ENCODE results near the gene FHIP1B.
A peak's percentile ranks its signal among the peaks of the same experiment; 100 is the strongest.

The FHIP1B gene

DNA sequence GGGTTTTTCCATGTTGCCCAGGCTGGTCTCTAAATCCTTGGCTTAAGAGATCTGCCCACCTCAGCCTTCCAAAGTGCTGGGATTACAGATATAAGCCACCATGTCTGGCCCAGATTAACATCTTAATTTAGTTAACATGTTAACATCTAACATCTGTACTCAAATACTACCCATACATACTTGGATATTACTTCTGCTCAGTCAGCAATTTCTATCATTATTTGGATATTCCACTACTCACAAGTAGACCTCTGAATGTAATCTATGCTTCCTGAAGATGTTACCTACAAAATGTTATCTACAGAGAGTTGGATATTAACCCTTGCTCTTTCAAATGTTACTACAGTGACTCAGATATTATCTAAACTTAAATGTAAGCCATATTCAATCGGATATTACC, 29.2 kb upstream of the FHIP1B start:
- H3K9me3 ChIP-seq (ENCODE audit: insufficient read depth, low read depth, low read length): no peaks in the 10 kb centered on the region

DNA sequence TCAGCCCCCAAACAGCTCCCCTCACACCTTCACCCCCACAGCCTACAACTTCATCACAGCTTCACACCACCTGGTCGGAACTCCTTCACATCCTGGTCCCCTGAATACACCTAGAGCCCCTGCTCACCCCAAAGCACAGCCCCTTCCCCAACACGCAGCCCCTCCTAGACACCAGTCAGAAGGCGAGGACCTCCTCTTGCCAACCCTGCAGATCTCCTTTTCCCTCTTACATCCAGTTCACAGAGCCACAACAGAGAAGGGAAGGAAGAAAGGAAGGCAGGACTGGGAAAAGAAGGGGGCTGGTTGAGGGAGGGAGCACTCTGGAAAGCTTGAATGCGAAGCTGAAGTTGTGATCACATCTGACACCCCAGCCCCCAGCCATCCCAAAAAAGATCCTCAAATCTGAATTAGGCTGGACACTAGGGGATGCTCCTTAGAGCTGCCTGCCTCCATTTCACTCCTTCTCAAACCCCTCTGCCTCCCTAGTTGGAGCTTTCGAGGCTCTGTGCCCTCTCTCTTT, 25.8 kb upstream of the FHIP1B start:
- WGBS (ENCODE audit: extremely low coverage, insufficient coverage, insufficient read length): no CpG with 5 or more reads among the region's 5 CpGs

More for the DNA sequence above, 29.2 kb upstream of the FHIP1B start:
- Histone ChIP-seq H2AK5ac (ENCODE audit: low read length) (no peak overlapping the region), H2BK5ac (ENCODE audit: low read depth, low read length, poor library complexity) (no peak overlapping the region), H2BK12ac (ENCODE audit: low read length) (no peak overlapping the region), H3K79me2 (ENCODE audit: control insufficient read depth, insufficient read depth, low read length, poor library complexity) (peaks cover 11% of the 10 kb centered on the region), H4K12ac (ENCODE audit: low read depth, low read length) (no peak overlapping the region), H3K18ac (ENCODE audit: low read length) (no peak overlapping the region), H3K23ac (ENCODE audit: low read length) (no peak overlapping the region), H3K27ac (ENCODE audit: low read depth, low read length) (no peak overlapping the region), H3K27me3 (ENCODE audit: insufficient read depth, low read length) (no peaks in the 10 kb centered on the region), H4K8ac (ENCODE audit: low read depth, low read length) (no peak overlapping the region), H2AFZ (ENCODE audit: insufficient read depth, low read length, poor library complexity) (no peak overlapping the region), H3K36me3 (ENCODE audit: control insufficient read depth in 1 of 2, insufficient read depth in 2 of 2, low read length in 2 of 2) (peaks cover 0 to 4% of the 10 kb centered on the region in 2 experiments), H2BK120ac (ENCODE audit: insufficient read depth, low read length, poor library complexity) (no peak overlapping the region), H3K4ac (ENCODE audit: low read depth, low read length) (no peak overlapping the region), H4K91ac (ENCODE audit: low read depth, low read length) (no peak overlapping the region), H3K79me1 (ENCODE audit: low read length) (peaks cover 10% of the 10 kb centered on the region), H3K4me3 (ENCODE audit: low read depth, low read length) (no peak overlapping the region), H3K14ac (ENCODE audit: low read length) (no peak overlapping the region), H3K4me2 (ENCODE audit: low read length) (no peak overlapping the region), H3K9ac (ENCODE audit: low read length) (no peak overlapping the region), H3K4me1 (ENCODE audit: control insufficient read depth in 1 of 2, insufficient read depth in 2 of 2, low read length in 2 of 2) (peaks cover under 1 to 5% of the 10 kb centered on the region in 2 experiments)
- no CpG with 5 or more reads among the region's 1 CpG for WGBS (ENCODE audit: extremely low coverage, insufficient coverage, insufficient read length)
- no peak for DNase-seq

DNA sequence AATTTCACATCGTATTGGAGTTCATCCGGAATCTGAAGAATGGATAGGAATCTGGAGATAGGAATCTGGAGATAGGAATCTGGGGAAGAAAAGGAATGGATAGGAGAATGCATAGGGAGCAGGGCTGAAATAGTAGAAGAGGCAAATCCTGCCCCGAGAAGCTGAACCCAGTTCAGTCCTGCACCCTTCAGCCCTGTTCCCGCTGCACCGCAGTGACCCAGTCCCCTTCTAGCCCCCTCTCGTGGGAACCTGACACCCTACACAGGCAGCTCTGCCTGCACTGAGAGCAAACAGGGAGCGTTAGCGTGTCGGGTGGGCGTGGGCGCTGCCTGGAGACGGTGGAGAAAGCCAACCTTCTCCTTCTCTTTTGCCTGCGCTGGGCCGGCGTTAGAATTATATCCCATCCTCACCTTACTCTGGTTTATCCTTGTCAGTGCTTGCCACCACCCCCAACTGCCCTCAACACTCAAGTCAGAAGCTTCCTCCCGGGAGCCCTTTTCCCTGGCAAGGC, 24.2 kb upstream of the FHIP1B start:
- Histone ChIP-seq H3K27ac (ENCODE audit: low read depth, low read length) (peak overlapping the region; percentile 60), H4K12ac (ENCODE audit: low read depth, low read length) (no peak overlapping the region), H2BK12ac (ENCODE audit: low read length) (no peak overlapping the region), H3K4me1 (ENCODE audit: control insufficient read depth in 1 of 2, insufficient read depth in 2 of 2, low read length in 2 of 2) (peaks cover 5 to 12% of the 10 kb centered on the region in 2 experiments), H3K4ac (ENCODE audit: low read depth, low read length) (peak overlapping the region; percentile 5), H2BK120ac (ENCODE audit: insufficient read depth, low read length, poor library complexity) (peak overlapping the region; percentile 37), H3K9ac (ENCODE audit: low read length) (no peak overlapping the region), H3K27me3 (ENCODE audit: insufficient read depth, low read length) (no peaks in the 10 kb centered on the region), H2AFZ (ENCODE audit: insufficient read depth, low read length, poor library complexity) (peak overlapping the region; percentile 52), H3K36me3 (ENCODE audit: control insufficient read depth in 1 of 2, insufficient read depth in 2 of 2, low read length in 2 of 2) (no peaks in the 10 kb centered on the region), H2BK5ac (ENCODE audit: low read depth, low read length, poor library complexity) (peak overlapping the region; percentile 29), H3K4me3 (ENCODE audit: low read depth, low read length) (no peak overlapping the region), H3K79me1 (ENCODE audit: low read length) (peaks cover 15% of the 10 kb centered on the region), H3K18ac (ENCODE audit: low read length) (no peak overlapping the region), H3K79me2 (ENCODE audit: control insufficient read depth, insufficient read depth, low read length, poor library complexity) (peaks cover 11% of the 10 kb centered on the region), H3K14ac (ENCODE audit: low read length) (peak overlapping the region; percentile 23), H4K8ac (ENCODE audit: low read depth, low read length) (no peak overlapping the region), H3K4me2 (ENCODE audit: low read length) (peak overlapping the region; percentile 92), H3K23ac (ENCODE audit: low read length) (no peak overlapping the region), H2AK5ac (ENCODE audit: low read length) (no peak overlapping the region), H4K91ac (ENCODE audit: low read depth, low read length) (peak overlapping the region; percentile 53), H3K9me3 (ENCODE audit: insufficient read depth, low read depth, low read length) (no peaks in the 10 kb centered on the region)
- DNase-seq: peak in 1 of 2 donors; percentile 77
- WGBS (ENCODE audit: extremely low coverage, insufficient coverage, insufficient read length): no CpG with 5 or more reads among the region's 16 CpGs

More for the DNA sequence above, 25.8 kb upstream of the FHIP1B start:
- DNase-seq: no peak
- peak overlapping the region; percentile 41 for H3K4me3 ChIP-seq (ENCODE audit: low read depth, low read length)
- H3K9ac ChIP-seq (ENCODE audit: low read length): no peak overlapping the region
- peak overlapping the region; percentile 55 for H2AFZ ChIP-seq (ENCODE audit: insufficient read depth, low read length, poor library complexity)
- H3K27me3 ChIP-seq (ENCODE audit: insufficient read depth, low read length): no peaks in the 10 kb centered on the region
- peaks cover 11% of the 10 kb centered on the region for H3K79me2 ChIP-seq (ENCODE audit: control insufficient read depth, insufficient read depth, low read length, poor library complexity)
- H3K79me1 ChIP-seq (ENCODE audit: low read length): peaks cover 15% of the 10 kb centered on the region
- H3K23ac ChIP-seq (ENCODE audit: low read length): no peak overlapping the region
- H3K18ac ChIP-seq (ENCODE audit: low read length): peak overlapping the region; percentile 69
- no peak overlapping the region for H2BK120ac ChIP-seq (ENCODE audit: insufficient read depth, low read length, poor library complexity)
- H4K8ac ChIP-seq (ENCODE audit: low read depth, low read length): peak overlapping the region; percentile 72
- H2AK5ac ChIP-seq (ENCODE audit: low read length): peak overlapping the region; percentile 72
- peaks cover 0 to 4% of the 10 kb centered on the region in 2 experiments for H3K36me3 ChIP-seq (ENCODE audit: control insufficient read depth in 1 of 2, insufficient read depth in 2 of 2, low read length in 2 of 2)
- peak overlapping the region; percentile 49 for H3K14ac ChIP-seq (ENCODE audit: low read length)
- H3K4ac ChIP-seq (ENCODE audit: low read depth, low read length): peak overlapping the region; percentile 41
- no peak overlapping the region for H2BK12ac ChIP-seq (ENCODE audit: low read length)
- H3K4me2 ChIP-seq (ENCODE audit: low read length): peak overlapping the region; percentile 92
- H3K4me1 ChIP-seq (ENCODE audit: control insufficient read depth in 1 of 2, insufficient read depth in 2 of 2, low read length in 2 of 2): peaks cover 5 to 12% of the 10 kb centered on the region in 2 experiments
- H3K9me3 ChIP-seq (ENCODE audit: insufficient read depth, low read depth, low read length): no peaks in the 10 kb centered on the region
- H3K27ac ChIP-seq (ENCODE audit: low read depth, low read length): peak overlapping the region; percentile 9
- no peak overlapping the region for H4K12ac ChIP-seq (ENCODE audit: low read depth, low read length)
- H2BK5ac ChIP-seq (ENCODE audit: low read depth, low read length, poor library complexity): no peak overlapping the region
- peak overlapping the region; percentile 62 for H4K91ac ChIP-seq (ENCODE audit: low read depth, low read length)

DNA sequence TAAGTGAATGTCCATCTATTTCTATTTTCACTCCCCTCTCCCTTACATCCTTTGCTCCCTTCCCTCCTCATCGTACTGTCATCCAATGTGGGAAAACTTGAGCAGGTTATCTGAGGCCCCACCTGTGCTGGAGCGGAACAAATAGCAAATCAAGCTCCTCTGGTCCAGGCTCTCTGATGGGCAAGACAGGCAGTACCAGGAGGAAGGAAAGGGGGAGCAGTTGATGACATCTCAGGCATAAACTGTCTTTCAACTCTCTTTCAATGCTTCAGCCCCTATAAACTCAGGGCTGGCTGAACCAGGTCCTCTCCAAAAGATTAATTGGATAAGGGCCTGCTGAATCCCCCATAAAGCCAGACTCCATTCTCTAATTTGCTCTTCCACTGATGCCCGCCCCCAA, 23.7 kb upstream of the FHIP1B start:
- Histone ChIP-seq H4K91ac (ENCODE audit: low read depth, low read length) (peak overlapping the region; percentile 32), H3K79me1 (ENCODE audit: low read length) (peaks cover 15% of the 10 kb centered on the region), H4K12ac (ENCODE audit: low read depth, low read length) (no peak overlapping the region), H4K8ac (ENCODE audit: low read depth, low read length) (no peak overlapping the region), H3K27ac (ENCODE audit: low read depth, low read length) (no peak overlapping the region), H2BK5ac (ENCODE audit: low read depth, low read length, poor library complexity) (peak overlapping the region; percentile 42), H2AFZ (ENCODE audit: insufficient read depth, low read length, poor library complexity) (no peak overlapping the region), H2BK12ac (ENCODE audit: low read length) (no peak overlapping the region), H3K27me3 (ENCODE audit: insufficient read depth, low read length) (no peaks in the 10 kb centered on the region), H3K79me2 (ENCODE audit: control insufficient read depth, insufficient read depth, low read length, poor library complexity) (peaks cover 11% of the 10 kb centered on the region), H3K9me3 (ENCODE audit: insufficient read depth, low read depth, low read length) (no peaks in the 10 kb centered on the region), H3K4me1 (ENCODE audit: control insufficient read depth in 1 of 2, insufficient read depth in 2 of 2, low read length in 2 of 2) (peaks cover 5 to 12% of the 10 kb centered on the region in 2 experiments), H3K9ac (ENCODE audit: low read length) (no peak overlapping the region), H3K4me2 (ENCODE audit: low read length) (peak overlapping the region; percentile 92), H3K36me3 (ENCODE audit: control insufficient read depth in 1 of 2, insufficient read depth in 2 of 2, low read length in 2 of 2) (no peaks in the 10 kb centered on the region), H3K18ac (ENCODE audit: low read length) (peak overlapping the region; percentile 43), H2BK120ac (ENCODE audit: insufficient read depth, low read length, poor library complexity) (peak overlapping the region; percentile 28), H3K23ac (ENCODE audit: low read length) (no peak overlapping the region), H3K4me3 (ENCODE audit: low read depth, low read length) (no peak overlapping the region), H3K4ac (ENCODE audit: low read depth, low read length) (no peak overlapping the region), H2AK5ac (ENCODE audit: low read length) (no peak overlapping the region), H3K14ac (ENCODE audit: low read length) (no peak overlapping the region)
- no CpG with 5 or more reads among the region's 3 CpGs for WGBS (ENCODE audit: extremely low coverage, insufficient coverage, insufficient read length)
- no peak for DNase-seq

All from trophoblast cell (in vitro differentiated cells and primary cell).